Astrocyte (in vitro differentiated cells and primary cell): Measurements from ENCODE around the gene CECR2.

Experiments
- CTCF ChIP-seq: IDR thresholded peaks from 2 replicates; pipeline ENCODE4 v1.5.1; 2011; ENCODE audit warnings: low read depth, mild to moderate bottlenecking, inconsistent platforms, low read length, moderate library complexity; ENCODE audit not compliant: insufficient read depth
- EZH2 ChIP-seq: IDR thresholded peaks from 2 replicates; pipeline ENCODE4 v1.6.1; 2012; ENCODE audit warnings: mild to moderate bottlenecking, low read length, inconsistent platforms; ENCODE audit not compliant: insufficient read depth

GRCh38 chr22:17373855-17374254 lies 4.6 kb downstream of the CECR2 start:
- no peak for TF ChIP-seq EZH2
- TF ChIP-seq CTCF, result no peak
